ENCODE measurements around the gene MCTP2. TPM values are rescaled to one million over a fixed set of nuclear protein-coding genes. Genes with fewer than 3 reads are reported as not detected.

Gene MCTP2
- total and polyA plus RNA-seq, 10 donors: 5.6 to 205 (median 107) TPM

DNA sequence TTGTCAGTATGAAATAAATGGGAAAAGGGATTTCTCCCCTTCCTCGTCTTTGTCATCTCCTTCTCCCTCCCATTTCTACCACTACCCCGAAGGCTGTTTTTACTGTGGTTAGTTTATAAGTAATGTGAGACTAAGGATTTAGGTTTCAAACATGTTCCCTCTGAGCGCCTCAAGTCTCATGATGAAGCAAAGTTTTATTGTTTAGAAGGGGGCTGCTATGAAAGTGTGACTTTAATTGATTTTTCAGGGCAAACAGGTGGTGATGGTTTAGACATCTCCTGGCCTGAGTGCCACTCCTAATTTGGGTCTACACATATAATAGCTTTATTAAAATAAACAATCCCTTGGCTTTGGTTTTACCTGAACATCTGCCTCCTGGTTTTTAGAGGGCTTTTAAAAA is 185.5 kb downstream of the MCTP2 start:
- WGBS, 5 donors: 93 to 98% (median 96%) methylated on average over 3 of the region's 3 CpGs
- Histone ChIP-seq H3K27me3 (replicated peaks in 1 of 7) (no peaks in the 10 kb centered on the region), H3K27ac (no peak overlapping the region), H3K9me3 (peaks cover 0 to 7% (median 0%) of the 10 kb centered on the region in 8 donors), H3K4me1 (peaks cover 12 to 34% (median 23%) of the 10 kb centered on the region in 6 donors), H3K4me3 (no peak overlapping the region), H3K36me3 (peaks cover 0 to 85% (median 4%) of the 10 kb centered on the region in 6 donors)
- intact Hi-C loops (cut with DNase I; ENCODE audit: low total_unique reads): no loop called here
- no peak for DNase-seq
- no peak for TF ChIP-seq POLR2A (IDR thresholded peaks at IDR 0.05)
- TF ChIP-seq POLR2AphosphoS5 (IDR thresholded peaks at IDR 0.05): no peak
- TF ChIP-seq, protein P1, sequence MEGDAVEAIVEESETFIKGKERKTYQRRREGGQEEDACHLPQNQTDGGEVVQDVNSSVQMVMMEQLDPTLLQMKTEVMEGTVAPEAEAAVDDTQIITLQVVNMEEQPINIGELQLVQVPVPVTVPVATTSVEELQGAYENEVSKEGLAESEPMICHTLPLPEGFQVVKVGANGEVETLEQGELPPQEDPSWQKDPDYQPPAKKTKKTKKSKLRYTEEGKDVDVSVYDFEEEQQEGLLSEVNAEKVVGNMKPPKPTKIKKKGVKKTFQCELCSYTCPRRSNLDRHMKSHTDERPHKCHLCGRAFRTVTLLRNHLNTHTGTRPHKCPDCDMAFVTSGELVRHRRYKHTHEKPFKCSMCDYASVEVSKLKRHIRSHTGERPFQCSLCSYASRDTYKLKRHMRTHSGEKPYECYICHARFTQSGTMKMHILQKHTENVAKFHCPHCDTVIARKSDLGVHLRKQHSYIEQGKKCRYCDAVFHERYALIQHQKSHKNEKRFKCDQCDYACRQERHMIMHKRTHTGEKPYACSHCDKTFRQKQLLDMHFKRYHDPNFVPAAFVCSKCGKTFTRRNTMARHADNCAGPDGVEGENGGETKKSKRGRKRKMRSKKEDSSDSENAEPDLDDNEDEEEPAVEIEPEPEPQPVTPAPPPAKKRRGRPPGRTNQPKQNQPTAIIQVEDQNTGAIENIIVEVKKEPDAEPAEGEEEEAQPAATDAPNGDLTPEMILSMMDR (IDR thresholded peaks at IDR 0.05 in 8 of 11, conservative IDR thresholded peaks at IDR 0.05 in 3 of 11): no peak

DNA sequence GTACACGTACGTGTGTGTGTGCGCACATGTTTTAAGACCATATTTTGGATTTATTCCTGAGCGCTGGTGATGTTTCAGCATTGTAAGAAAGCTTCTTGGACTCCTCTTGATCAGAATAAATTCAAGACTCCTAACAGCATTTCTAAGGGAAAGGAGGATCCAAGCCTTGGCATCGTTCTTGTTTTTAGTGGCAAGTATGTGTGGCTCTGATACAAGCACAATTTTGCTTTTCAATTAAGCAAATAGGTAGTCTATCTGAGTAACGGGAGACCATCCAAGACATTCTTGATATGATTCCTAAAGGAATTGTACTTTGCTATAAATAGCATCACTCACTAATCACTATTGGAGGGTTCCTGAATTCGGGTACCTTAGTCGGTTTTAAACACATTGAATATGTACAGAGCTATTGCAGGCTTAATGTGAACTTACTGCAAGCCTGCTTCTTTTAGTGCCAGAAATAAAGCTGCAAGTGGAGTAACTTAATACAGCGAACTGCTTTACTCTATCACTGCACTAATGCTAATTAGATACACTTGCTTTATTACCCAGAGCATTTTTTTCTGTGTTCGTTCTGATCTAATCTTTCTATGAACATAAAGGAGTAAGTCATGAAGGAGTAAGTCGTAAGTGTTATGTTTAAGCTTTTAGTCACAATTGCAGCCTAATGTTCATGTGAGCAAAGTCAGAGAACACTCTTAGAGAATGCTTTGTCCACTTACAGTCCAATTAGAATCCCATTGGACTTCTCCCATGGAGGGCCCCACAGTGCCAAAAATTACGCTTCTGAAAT is 186.3 kb downstream of the MCTP2 start:
- Histone ChIP-seq H3K9me3 (peaks cover 0 to 7% (median 0%) of the 10 kb centered on the region in 8 donors), H3K27ac (no peak overlapping the region), H3K27me3 (replicated peaks in 1 of 7) (no peaks in the 10 kb centered on the region), H3K4me3 (no peak overlapping the region), H3K4me1 (peaks cover 9 to 26% (median 20%) of the 10 kb centered on the region in 6 donors), H3K36me3 (peaks cover 0 to 81% (median 4%) of the 10 kb centered on the region in 6 donors)
- no peak for DNase-seq
- TF ChIP-seq POLR2AphosphoS5 (IDR thresholded peaks at IDR 0.05) (no peak), POLR2A (IDR thresholded peaks at IDR 0.05) (no peak)
- TF ChIP-seq, protein P1 (IDR thresholded peaks at IDR 0.05 in 8 of 11, conservative IDR thresholded peaks at IDR 0.05 in 3 of 11): no peak
- WGBS, 5 donors: 87 to 96% (median 94%) methylated on average over 12 of the region's 12 CpGs
- intact Hi-C loops (cut with DNase I; ENCODE audit: low total_unique reads): no loop called here

DNA sequence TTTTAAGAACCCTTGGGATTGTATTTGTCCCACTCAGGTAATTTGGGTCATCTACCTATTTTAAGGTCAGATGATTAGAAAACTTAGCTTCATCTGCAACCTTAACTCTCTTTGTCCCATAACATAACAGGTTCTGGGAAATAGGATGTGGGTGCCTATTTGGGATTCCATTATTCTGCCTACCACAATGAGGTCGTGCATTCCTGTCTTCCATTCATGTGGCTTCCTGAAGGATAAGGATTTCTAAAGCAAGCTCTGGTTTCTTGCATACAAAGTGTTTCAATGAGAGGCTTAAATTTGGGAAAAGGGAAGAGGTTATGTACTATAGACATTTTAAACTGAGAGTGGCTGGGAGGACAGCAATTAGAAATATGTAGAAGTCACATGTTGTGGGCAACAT is 190.3 kb downstream of the MCTP2 start:
- Histone ChIP-seq H3K36me3 (peaks cover 0 to 58% (median 2%) of the 10 kb centered on the region in 6 donors), H3K4me1 (no peaks in the 10 kb centered on the region), H3K27me3 (replicated peaks in 1 of 7) (no peaks in the 10 kb centered on the region), H3K4me3 (no peak overlapping the region), H3K27ac (no peak overlapping the region), H3K9me3 (peaks cover 0 to 7% (median 0%) of the 10 kb centered on the region in 8 donors)
- WGBS, 5 donors: 76 to 89% (median 80%) methylated on average over 1 of the region's 1 CpG
- no peak for DNase-seq
- intact Hi-C loops (cut with DNase I; ENCODE audit: low total_unique reads): no loop called here
- TF ChIP-seq, protein P1 (IDR thresholded peaks at IDR 0.05 in 8 of 11, conservative IDR thresholded peaks at IDR 0.05 in 3 of 11): no peak
- no peak for TF ChIP-seq POLR2A (IDR thresholded peaks at IDR 0.05)
- no peak for TF ChIP-seq POLR2AphosphoS5 (IDR thresholded peaks at IDR 0.05)

DNA sequence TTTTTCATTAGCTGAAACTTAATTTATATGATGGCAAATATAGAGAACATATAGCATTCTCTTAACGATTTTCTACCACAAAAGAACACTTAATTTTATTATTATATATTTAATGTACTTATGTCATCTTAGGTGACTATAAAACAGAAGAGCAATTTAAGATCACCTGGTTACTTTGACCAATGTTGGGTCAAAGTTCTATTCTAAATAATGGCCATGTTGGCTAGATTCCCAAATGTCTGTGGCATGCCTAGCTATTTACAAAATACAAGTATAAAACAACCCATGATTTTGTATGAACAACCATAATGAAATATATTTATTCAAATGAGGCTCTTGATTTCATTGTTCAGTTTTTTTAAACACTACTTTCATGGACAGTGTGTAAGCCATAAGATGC is 200.9 kb downstream of the MCTP2 start:
- Histone ChIP-seq H3K9me3 (peaks cover 0 to 8% (median 0%) of the 10 kb centered on the region in 8 donors), H3K27me3 (replicated peaks in 1 of 7) (no peaks in the 10 kb centered on the region), H3K36me3 (peaks cover 0 to 56% (median 0%) of the 10 kb centered on the region in 6 donors), H3K4me3 (no peak overlapping the region), H3K4me1 (no peaks in the 10 kb centered on the region), H3K27ac (no peak overlapping the region)
- TF ChIP-seq, protein P1 (IDR thresholded peaks at IDR 0.05 in 8 of 11, conservative IDR thresholded peaks at IDR 0.05 in 3 of 11): no peak
- no peak for TF ChIP-seq POLR2A (IDR thresholded peaks at IDR 0.05)
- no peak for TF ChIP-seq POLR2AphosphoS5 (IDR thresholded peaks at IDR 0.05)
- WGBS, 5 donors: 88 to 97% (median 93%) methylated on average over 1 of the region's 1 CpG
- intact Hi-C loops (cut with DNase I; ENCODE audit: low total_unique reads): no loop called here
- no peak for DNase-seq

All from spleen (tissue), 11 donors.